ENCODE measurements around the gene MLC1. TPM values are rescaled to one million over a fixed set of nuclear protein-coding genes. Genes with fewer than 3 reads are reported as not detected.

MLC1 gene
- total RNA-seq, 4 donors from 2014 or later, result under 0.01 to 0.70 TPM; not detected in 2

DNA sequence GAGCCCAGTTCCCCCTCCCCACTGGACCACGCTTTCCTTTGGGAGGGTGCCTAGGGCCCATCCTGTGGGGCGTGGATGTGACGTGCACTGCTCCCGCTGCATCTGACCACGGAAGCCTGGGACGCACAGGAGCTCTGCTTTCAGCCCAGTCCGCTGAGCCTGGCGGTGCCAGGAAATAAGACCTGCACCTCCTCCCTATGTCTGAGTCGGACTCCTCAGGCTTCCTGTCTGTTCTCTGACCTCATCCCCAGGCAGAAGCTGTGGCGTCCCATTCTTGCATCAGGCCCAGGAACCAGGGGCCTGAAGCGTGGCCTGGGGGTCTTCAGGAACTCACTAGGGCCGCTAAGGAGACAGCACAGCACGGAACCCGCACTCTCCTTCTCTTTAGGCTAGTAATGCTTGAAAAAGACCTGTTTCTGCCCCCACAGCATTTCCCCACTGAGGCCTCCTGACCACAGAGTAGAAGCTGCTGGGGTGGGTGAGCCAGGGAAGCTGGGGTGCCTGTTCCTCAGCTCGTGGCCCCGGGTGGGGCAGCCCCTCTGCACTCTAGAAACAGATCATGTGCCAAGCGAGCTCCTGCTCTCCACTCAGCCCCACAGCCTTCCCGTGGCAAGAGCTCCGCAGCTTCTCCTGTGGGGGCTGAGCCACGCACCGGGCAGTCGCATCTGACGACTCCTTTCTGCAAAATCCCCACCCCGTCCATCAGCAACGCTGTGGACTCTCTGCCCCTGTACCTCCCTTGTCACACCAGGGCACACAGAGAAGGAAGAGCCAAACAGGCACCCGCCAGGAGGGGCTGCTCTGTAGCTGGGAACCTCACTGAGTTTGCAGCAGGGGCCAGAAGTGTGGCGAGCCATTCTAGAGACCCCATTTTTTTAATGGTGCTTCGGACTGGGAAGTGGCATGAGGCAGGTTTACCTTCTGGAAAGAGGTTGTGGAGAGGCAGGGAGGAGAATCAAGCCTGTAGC is 27.2 kb upstream of the MLC1 start:
- intact Hi-C loops (cut with DNase I), result no loop called here
- no peak for DNase-seq

DNA sequence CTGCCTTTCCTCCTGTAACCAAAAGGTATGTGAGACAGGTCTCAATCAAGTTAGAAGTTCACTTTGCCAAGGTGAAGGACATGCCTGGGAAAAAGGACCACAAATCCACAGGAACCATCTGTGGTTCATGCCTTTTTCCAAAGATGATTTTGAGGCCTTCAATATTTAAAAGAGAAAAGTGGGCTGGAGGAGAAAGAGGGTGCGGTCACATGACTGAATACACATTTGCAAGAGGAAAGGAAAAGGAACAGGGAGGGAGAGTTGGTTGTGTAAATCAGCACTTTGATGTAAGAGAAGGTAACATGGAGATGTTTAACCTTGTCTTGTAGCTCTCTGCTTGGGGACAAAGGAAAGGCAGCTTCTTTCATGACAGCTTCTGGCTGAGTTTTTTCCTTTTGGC is 25.8 kb upstream of the MLC1 start:
- Histone ChIP-seq H3K9me3 (no peaks in the 10 kb centered on the region), H3K36me3 (no peaks in the 10 kb centered on the region), H3K27ac (no peak overlapping the region), H3K4me1 (peaks cover 0 to 16% (median 4%) of the 10 kb centered on the region in 3 donors), H3K27me3 (peaks cover 0 to 33% (median 0%) of the 10 kb centered on the region in 4 donors), H3K4me3 (no peak overlapping the region)
- 87 to 89% methylated on average over 1 of the region's 1 CpG for WGBS, 2 donors
- TF ChIP-seq POLR2A (IDR thresholded peaks at IDR 0.05), result no peak
- TF ChIP-seq, protein P1, sequence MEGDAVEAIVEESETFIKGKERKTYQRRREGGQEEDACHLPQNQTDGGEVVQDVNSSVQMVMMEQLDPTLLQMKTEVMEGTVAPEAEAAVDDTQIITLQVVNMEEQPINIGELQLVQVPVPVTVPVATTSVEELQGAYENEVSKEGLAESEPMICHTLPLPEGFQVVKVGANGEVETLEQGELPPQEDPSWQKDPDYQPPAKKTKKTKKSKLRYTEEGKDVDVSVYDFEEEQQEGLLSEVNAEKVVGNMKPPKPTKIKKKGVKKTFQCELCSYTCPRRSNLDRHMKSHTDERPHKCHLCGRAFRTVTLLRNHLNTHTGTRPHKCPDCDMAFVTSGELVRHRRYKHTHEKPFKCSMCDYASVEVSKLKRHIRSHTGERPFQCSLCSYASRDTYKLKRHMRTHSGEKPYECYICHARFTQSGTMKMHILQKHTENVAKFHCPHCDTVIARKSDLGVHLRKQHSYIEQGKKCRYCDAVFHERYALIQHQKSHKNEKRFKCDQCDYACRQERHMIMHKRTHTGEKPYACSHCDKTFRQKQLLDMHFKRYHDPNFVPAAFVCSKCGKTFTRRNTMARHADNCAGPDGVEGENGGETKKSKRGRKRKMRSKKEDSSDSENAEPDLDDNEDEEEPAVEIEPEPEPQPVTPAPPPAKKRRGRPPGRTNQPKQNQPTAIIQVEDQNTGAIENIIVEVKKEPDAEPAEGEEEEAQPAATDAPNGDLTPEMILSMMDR (IDR thresholded peaks at IDR 0.05), result no peak
- DNase-seq, result no peak
- intact Hi-C loops (cut with DNase I), result no loop called here

More for the DNA sequence above, 27.2 kb upstream of the MLC1 start:
- 60 to 73% methylated on average over 7 to 12 of the region's 28 CpGs for WGBS, 2 donors
- Histone ChIP-seq H3K36me3 (no peaks in the 10 kb centered on the region), H3K4me1 (peaks cover 0 to 15% (median 4%) of the 10 kb centered on the region in 3 donors), H3K9me3 (no peaks in the 10 kb centered on the region), H3K4me3 (no peak overlapping the region), H3K27ac (no peak overlapping the region), H3K27me3 (peaks cover 0 to 33% (median 0%) of the 10 kb centered on the region in 4 donors)
- TF ChIP-seq, protein P1 (IDR thresholded peaks at IDR 0.05), result no peak
- no peak for TF ChIP-seq POLR2A (IDR thresholded peaks at IDR 0.05)

DNA sequence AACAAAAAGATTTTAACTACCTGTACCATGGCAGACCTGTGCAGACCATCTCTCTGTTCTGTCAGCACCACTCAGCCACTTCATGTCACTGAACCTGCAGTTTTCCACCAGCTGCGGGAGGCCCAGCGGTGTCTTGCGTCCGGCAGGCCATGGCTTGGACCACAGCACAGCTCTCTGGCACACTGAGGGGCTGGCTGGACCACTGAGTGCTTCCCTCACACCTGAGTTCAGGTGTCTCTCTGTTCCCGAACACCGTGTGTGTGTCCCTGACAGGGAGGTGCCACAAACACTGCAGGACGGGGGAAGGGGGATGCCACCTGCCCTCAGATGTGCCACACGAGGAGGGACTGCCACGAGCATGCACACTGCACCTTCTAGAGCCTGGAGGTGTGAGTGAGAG is 22.3 kb upstream of the MLC1 start:
- no peak overlapping the region for H3K4me3 ChIP-seq

DNA sequence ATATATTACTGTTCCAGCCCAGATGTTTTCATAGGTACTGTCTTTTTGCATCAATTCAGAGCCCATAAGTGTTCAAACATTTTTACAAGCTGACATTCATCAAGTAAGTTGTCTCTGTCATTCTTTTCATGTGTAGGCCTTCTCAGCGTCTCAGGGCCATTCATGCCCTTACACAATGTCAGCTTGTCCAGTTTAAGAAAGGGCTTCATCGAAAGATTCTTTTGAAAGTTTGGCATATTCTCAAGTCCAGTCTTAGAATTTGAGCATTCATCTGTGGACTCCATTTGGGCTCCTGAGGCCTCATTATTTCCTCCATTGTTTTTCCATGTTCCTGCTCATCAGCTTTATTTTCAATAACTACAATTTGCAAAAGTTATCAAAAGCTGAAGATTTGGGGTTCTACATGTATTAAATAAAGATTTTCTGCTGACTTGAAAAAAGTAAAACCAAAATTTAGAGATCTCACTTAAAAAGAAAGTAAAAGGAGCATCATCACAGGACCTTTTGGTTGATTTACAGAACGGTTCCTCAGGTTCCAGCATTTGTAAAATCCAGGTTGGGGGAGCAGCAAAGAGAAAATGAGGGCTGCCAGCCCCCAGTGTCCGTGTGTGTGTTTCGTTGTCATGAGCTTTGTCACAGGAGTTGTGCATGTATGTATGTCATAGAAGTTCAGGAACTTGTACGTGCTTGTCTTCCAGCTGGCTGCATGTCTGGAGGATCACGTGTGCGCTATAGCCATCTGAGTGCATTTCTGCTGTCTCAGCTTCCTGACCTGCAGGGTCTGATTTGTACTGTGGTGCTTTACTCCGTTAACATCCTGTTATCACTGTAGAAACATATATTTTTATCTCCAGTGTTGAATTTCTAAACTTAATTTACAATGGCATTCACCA is 20.2 kb upstream of the MLC1 start:
- WGBS, 2 donors, result 25 to 30% methylated on average over 9 of the region's 9 CpGs

More for the DNA sequence above, 22.3 kb upstream of the MLC1 start:
- Histone ChIP-seq H3K27ac (no peak overlapping the region), H3K9me3 (no peaks in the 10 kb centered on the region), H3K36me3 (no peaks in the 10 kb centered on the region), H3K27me3 (peaks cover 0 to 9% (median 0%) of the 10 kb centered on the region in 4 donors), H3K4me1 (peaks cover 0 to 9% (median 0%) of the 10 kb centered on the region in 3 donors)
- DNase-seq, result no peak
- 79 to 81% methylated on average over 3 to 6 of the region's 9 CpGs for WGBS, 2 donors
- intact Hi-C loops (cut with DNase I), result no loop called here
- TF ChIP-seq POLR2A (IDR thresholded peaks at IDR 0.05), result no peak
- TF ChIP-seq, protein P1 (IDR thresholded peaks at IDR 0.05), result no peak

More for the DNA sequence above, 20.2 kb upstream of the MLC1 start:
- Histone ChIP-seq H3K9me3 (no peaks in the 10 kb centered on the region), H3K27ac (no peak overlapping the region), H3K4me1 (peaks cover 0 to 9% (median 0%) of the 10 kb centered on the region in 3 donors), H3K36me3 (no peaks in the 10 kb centered on the region), H3K27me3 (no peaks in the 10 kb centered on the region), H3K4me3 (peak overlapping the region in 1 of 4 donors; percentile 15)
- intact Hi-C loops (cut with DNase I), result no loop called here
- TF ChIP-seq, protein P1 (IDR thresholded peaks at IDR 0.05), result no peak
- no peak for TF ChIP-seq POLR2A (IDR thresholded peaks at IDR 0.05)
- DNase-seq, result no peak

Measured in esophagus squamous epithelium (tissue), 5 donors.